ENCODE data around the gene NUDT2. TPM values are rescaled to one million over a fixed set of nuclear protein-coding genes. Genes with fewer than 3 reads are reported as not detected.

NUDT2 gene
- total RNA-seq, 4 donors from 2014 or later: 14.1 to 55.5 (median 25.4) TPM

- Histone ChIP-seq H3K9me3 (peaks cover 0 to 6% (median 0%) of the 10 kb centered on the region in 4 donors), H3K4me3 (no peak overlapping the region), H3K27ac (no peak overlapping the region), H3K27me3 (peaks cover 0 to 32% of the 10 kb centered on the region in 2 donors), H3K36me3 (peaks cover 0 to 32% (median 0%) of the 10 kb centered on the region in 3 donors), H3K4me1 (peaks cover 0 to 15% (median 4%) of the 10 kb centered on the region in 4 donors)
- DNase-seq (ENCODE audit: low spot score in 2 of 2): no peak
- TF ChIP-seq CTCF (IDR thresholded peaks at IDR 0.05): no peak
- TF ChIP-seq EP300 (IDR thresholded peaks at IDR 0.05): no peak
- TF ChIP-seq POLR2A (IDR thresholded peaks at IDR 0.05): no peak
- 76 to 77% methylated on average over 52 to 60 of the region's 60 CpGs for WGBS, 2 donors
Measured at GRCh38 chr9:34371886-34372466, 42.6 kb downstream of the NUDT2 start.

- DNase-seq (ENCODE audit: low spot score in 2 of 2): no peak
- peaks cover 0 to 21% (median 9%) of the 10 kb centered on the region in 4 donors for H3K4me1 ChIP-seq
- H3K9me3 ChIP-seq: peaks cover 0 to 6% (median 0%) of the 10 kb centered on the region in 4 donors
- no peak overlapping the region for H3K4me3 ChIP-seq
- no peak overlapping the region for H3K27ac ChIP-seq
- peaks cover 0 to 26% (median 0%) of the 10 kb centered on the region in 3 donors for H3K36me3 ChIP-seq
- peaks cover 0 to 32% of the 10 kb centered on the region in 2 donors for H3K27me3 ChIP-seq
- no peak for TF ChIP-seq EP300 (IDR thresholded peaks at IDR 0.05)
- TF ChIP-seq POLR2A (IDR thresholded peaks at IDR 0.05): no peak
- TF ChIP-seq CTCF (IDR thresholded peaks at IDR 0.05): no peak
- WGBS, 2 donors: 64 to 70% methylated on average over 38 to 41 of the region's 41 CpGs
Measured at GRCh38 chr9:34372467-34373011, 43.2 kb downstream of the NUDT2 start.

- Histone ChIP-seq H3K9me3 (peaks cover 0 to 6% (median 0%) of the 10 kb centered on the region in 4 donors), H3K27ac (no peak overlapping the region), H3K4me1 (peaks cover 0 to 26% (median 11%) of the 10 kb centered on the region in 4 donors), H3K36me3 (peaks cover 0 to 16% (median 0%) of the 10 kb centered on the region in 3 donors), H3K4me3 (no peak overlapping the region), H3K27me3 (peaks cover 0 to 32% of the 10 kb centered on the region in 2 donors)
- WGBS, 2 donors: 81 to 91% methylated on average over 2 of the region's 2 CpGs
- DNase-seq (ENCODE audit: low spot score in 2 of 2): no peak
- no peak for TF ChIP-seq CTCF (IDR thresholded peaks at IDR 0.05)
- TF ChIP-seq EP300 (IDR thresholded peaks at IDR 0.05): no peak
- TF ChIP-seq POLR2A (IDR thresholded peaks at IDR 0.05): no peak
Measured at GRCh38 chr9:34373749-34374148, 44.4 kb downstream of the NUDT2 start.

- Histone ChIP-seq H3K4me3 (no peak overlapping the region), H3K27ac (no peak overlapping the region), H3K27me3 (peaks cover 0 to 32% of the 10 kb centered on the region in 2 donors), H3K4me1 (peaks cover 0 to 32% (median 14%) of the 10 kb centered on the region in 4 donors), H3K9me3 (peaks cover 0 to 6% (median 0%) of the 10 kb centered on the region in 4 donors), H3K36me3 (peaks cover 0 to 16% (median 0%) of the 10 kb centered on the region in 3 donors)
- 90 to 95% methylated on average over 3 of the region's 3 CpGs for WGBS, 2 donors
- TF ChIP-seq POLR2A (IDR thresholded peaks at IDR 0.05): no peak
- TF ChIP-seq CTCF (IDR thresholded peaks at IDR 0.05): no peak
- TF ChIP-seq EP300 (IDR thresholded peaks at IDR 0.05): no peak
- DNase-seq (ENCODE audit: low spot score in 2 of 2): no peak
Measured at GRCh38 chr9:34374339-34374738, 45.0 kb downstream of the NUDT2 start.

GRCh38 chr9:34374905-34375552, 45.7 kb downstream of the NUDT2 start:
- Histone ChIP-seq H3K36me3 (peaks cover 0 to 16% (median 0%) of the 10 kb centered on the region in 3 donors), H3K27ac (peak overlapping the region in 1 of 4 donors; percentile 84), H3K9me3 (peaks cover 0 to 6% (median 0%) of the 10 kb centered on the region in 4 donors), H3K27me3 (peaks cover 0 to 32% of the 10 kb centered on the region in 2 donors), H3K4me1 (peaks cover 0 to 39% (median 21%) of the 10 kb centered on the region in 4 donors), H3K4me3 (no peak overlapping the region)
- 72 to 78% methylated on average over 5 of the region's 5 CpGs for WGBS, 2 donors
- TF ChIP-seq POLR2A (IDR thresholded peaks at IDR 0.05): no peak
- TF ChIP-seq CTCF (IDR thresholded peaks at IDR 0.05): no peak
- TF ChIP-seq EP300 (IDR thresholded peaks at IDR 0.05): no peak
- DNase-seq (ENCODE audit: low spot score in 2 of 2): no peak

Data from tibial nerve (tissue), 4 donors.